HG02943 (cell line): Measurements from ENCODE around the gene NOXO1.

ENCODE experiments used
- ATAC-seq: cut with Tn5 transposase; IDR thresholded peaks from one replicate; pipeline ENCODE4 v1.9.1; 2021; ENCODE audit warnings: mild to moderate bottlenecking, low read depth, moderate library complexity; ENCODE audit not compliant: unreplicated experiment

NOXO1 gene

DNA sequence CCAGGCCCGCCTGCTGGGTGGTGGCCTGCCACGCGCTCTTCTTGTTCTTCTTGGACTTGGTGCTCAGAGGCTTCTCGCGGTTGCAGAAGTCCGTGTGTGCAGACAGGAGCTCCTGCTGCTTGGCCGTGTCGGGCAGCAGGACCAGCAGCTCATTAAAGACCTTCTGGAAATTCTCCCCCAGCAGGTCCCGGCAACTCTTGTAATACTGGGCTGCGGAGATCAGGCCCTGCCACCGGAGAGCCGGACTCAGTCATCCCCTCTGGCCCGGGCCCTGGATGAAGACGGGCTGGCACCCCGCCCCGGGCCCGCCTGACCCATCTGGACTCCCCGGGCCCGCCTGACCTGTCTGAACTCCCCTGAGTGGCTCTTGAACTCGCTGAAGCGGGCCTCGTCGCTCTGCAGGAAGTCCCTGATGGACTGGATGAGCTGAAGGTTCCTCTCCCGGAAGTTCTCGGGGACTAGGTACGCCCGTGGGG, 17.1 kb upstream of the NOXO1 start:
- ATAC-seq, result no peak

DNA sequence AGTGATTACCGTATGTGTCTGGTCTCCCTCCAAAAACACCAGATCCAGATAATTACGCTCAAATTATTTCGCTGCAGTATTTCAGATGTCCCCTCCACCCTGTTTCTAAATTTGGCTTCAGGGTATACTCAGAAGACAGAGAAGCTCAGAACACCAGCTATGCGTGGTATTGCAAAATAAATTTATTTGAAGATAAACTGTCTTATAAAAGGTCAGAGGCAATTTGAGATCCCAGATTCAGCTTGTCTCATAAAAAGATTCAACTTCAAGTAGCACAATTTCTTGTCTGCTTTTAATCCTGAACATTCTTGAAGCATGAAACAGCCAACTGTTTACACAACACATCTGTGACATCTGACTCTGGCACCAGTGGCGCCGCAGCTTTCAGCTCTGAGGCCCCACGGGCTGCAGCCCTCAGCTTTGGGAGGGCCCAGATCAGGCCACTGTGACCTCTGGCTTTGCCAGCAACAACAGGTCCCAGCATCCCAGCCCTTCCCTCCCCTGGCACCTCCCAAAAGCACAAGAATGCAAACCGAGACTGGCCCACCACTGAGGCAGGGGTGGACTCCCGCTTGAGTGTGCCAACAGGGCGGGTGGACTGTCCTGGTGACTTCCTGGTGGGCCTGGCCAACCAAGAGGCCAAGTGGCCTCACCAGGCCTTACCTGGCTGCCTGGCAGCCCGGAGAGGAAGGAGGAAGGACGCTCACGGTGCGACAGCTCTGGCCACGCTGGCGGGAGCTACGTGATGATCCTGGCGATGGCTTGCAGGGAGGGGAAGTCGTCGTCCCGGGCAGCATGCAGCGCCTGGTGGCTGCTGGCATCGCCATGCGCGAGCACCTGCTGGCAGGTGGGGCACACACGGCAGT, 16.5 kb upstream of the NOXO1 start:
- ATAC-seq, result no peak

DNA sequence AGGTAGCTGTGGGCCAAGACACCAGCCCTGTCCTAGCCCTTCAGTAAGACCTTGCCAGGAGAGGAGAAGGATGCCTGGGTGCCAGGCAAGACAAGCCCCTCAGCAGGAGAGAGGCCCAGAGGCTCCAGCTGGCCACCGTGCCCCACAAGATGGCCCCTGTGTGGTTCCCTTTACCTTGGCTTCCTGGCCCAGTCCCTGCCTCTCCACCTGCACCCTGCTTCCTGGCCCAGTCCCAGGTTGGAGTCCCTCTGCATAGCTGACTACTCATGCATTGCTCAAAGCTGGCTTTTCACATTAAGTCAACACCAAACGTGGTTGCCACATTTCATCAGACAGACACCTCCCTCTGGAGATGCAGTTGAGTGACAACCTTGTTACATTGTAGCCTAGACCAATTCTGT, 12.5 kb upstream of the NOXO1 start:
- no peak for ATAC-seq

DNA sequence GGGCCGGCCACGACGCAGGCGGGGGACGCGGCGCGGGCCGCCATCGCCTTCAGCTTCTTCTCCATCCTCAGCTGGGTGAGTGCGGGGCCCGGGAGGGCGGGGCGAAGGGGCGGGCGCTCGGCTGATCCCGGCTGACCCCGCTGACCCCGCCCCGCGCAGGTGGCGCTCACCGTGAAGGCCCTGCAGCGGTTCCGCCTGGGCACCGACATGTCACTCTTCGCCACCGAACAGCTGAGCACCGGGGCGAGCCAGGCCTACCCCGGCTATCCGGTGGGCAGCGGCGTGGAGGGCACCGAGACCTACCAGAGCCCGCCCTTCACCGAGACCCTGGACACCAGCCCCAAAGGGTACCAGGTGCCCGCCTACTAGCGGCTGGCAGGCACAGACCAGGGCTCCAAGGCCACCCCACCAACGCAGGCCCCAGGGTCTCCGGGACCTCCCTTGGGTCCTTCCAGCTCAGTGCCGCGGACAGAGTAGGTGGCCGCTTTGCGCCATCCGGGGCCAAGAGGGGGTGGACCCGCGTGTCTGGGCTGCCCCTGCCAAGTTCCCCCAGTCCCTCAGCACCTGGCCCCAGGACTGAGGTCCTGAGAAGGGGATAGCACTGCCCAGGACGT, 11.5 kb upstream of the NOXO1 start:
- no peak for ATAC-seq

DNA sequence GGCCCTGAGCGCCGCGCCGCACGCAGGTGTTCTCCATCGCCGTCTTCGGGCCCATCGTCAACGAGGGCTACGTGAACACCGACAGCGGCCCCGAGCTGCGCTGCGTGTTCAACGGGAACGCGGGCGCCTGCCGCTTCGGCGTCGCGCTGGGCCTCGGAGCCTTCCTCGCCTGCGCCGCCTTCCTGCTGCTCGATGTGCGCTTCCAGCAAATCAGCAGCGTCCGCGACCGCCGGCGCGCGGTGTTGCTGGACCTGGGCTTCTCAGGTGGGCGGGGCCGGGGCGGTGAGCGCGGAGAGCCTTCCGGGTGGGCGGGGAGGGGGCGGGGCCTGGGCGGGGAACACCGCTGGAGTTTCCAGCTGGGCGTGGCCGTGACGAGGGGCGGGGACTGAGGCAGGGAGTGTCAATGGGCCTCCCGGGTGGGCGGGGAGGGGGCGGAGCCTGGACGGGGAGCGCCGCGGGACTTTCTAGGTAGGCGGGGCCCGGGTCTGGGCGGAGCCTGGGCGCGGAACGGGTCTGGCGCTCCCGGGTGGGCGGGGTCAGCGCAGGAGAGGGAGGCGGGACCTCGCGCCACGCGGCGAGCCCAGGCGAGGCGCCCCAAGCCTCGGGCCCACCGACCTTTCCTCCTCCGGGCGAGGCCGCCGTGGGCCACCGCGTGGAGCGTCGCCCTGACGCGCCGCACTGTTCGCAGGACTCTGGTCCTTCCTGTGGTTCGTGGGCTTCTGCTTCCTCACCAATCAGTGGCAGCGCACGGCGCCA, 10.9 kb upstream of the NOXO1 start:
- peak; percentile 41 for ATAC-seq

DNA sequence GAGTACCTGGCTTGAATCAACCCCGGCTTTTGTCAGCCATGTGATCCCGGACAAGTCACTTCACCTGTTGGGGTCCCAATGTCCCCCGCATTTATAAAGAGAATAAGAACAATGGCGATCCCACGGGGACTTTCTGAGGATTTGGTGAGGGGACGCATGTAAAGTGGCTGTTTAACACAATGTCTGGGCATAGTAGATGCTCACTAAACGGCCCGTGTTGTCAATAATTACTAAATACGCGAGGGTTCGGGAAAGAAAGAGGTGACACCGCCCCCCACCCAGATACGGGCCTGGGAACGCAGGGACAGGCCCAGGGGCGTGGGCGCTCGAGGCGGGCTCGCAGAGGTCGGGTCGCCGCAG, 10.3 kb upstream of the NOXO1 start:
- no peak for ATAC-seq

DNA sequence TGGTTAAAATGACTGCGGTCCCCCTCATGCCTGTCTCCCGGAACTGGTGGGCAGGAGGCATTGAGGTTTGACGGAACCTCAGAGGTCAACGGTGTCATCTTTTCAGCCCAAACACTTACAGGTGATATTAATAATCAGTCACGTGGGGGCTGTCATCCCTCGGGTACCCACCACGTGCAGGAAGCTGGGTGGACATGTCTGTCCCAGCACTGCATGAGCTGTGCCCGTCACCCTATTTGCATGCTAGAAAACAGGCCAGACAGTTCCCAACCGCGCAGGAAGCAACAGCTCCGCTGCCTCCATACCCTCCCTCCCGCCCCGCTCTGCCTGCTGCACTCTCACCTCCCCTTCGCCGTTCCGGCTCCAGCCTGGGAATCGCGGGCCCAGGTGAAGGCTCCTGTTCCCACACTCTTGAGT, 9.9 kb upstream of the NOXO1 start:
- ATAC-seq, result peak; percentile 45

DNA sequence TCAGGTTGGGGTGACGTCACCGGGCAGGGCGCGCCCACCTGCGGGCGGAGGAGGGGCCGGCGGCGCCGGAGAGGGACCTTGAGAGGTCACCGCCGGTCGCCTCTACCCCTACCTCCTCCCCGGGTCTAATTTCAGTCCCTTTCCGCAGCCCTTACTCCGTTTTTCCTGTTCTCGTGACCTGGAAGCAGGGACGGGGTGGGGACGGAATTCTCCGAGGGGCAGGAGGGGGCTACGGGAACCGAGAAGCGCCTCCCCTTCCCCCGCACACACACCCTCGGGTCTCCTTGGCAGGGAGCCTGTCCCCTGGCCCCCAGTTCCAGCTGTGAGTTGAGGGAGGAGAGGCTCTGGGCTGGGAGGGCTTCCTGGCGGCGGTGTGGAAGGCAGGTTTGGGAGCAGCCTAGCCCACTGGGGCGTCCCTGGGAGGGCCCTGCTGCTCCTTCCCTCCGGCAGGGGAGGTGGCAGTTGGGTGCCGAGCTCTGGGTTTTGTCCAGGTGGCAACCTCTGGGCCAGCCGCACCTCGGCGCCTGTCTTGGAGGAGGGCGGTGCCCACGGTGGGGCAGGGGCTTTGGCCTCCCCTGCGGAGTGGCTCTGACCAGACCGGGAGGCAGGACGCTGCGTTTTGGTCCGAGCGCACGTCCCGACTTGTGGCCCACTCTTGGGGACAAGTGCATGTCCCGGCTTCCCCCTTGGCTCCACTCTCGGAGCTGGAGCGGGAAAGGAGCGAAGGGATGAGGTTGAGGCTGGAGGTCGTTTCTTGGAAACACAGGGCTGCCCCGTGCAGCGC, 9.3 kb upstream of the NOXO1 start:
- no peak for ATAC-seq

DNA sequence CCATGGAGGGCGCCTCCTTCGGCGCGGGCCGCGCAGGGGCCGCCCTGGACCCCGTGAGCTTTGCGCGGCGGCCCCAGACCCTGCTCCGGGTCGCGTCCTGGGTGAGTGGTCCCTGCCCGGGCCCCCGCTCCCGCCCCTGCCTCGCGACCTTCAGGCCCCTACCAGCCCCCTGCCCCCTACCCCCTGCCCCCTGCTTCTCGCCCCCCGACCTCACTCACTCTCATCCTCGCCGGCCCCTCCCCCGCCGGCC, 8.8 kb upstream of the NOXO1 start:
- ATAC-seq, result no peak

DNA sequence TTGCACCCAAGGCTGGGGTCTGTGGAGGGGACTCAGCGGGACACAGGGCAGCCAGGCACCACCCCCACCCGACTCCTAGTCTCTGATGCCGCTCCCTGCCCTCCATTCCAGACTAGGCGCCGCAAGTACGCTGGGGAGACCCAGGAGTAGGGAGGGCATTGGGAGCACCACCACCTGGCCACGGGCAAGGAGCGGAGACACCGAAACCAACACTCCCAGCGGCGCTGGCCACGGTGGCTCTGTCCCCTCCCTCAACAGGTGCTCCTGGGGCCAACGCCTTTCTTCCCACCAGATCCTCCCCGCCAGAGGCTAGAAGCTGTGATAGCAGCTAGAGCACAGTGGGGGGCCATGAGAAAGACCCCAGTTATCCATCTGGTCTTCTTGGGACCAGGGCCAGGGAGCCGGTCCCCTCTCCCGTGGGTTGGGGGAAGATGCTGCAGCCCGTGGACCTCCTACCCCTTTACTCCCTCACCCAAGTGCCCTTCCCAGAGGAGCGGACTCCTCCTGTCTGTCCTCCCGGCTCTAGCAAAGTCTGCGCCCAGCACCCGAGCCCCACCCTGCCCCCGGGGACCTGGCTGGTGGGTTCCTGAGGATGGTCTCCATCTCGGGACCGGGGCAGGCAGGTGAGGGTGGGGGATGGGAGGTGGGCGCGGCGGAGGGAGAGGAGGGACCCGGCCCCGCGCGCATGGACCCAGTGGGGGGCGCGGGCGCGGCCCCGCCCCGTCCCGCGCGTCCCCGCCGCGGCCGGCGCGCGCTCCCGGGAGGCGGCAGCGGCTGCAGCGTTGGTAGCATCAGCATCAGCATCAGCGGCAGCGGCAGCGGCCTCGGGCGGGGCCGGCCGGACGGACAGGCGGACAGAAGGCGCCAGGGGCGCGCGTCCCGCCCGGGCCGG, 8.2 kb upstream of the NOXO1 start, which contains the start of gene SYNGR3:
Gene SYNGR3 (plus strand): TSS at position 762 of the 892 bp plus-strand sequence. CDS start 133 bp downstream, outside the sequence.
- no peak for ATAC-seq

DNA sequence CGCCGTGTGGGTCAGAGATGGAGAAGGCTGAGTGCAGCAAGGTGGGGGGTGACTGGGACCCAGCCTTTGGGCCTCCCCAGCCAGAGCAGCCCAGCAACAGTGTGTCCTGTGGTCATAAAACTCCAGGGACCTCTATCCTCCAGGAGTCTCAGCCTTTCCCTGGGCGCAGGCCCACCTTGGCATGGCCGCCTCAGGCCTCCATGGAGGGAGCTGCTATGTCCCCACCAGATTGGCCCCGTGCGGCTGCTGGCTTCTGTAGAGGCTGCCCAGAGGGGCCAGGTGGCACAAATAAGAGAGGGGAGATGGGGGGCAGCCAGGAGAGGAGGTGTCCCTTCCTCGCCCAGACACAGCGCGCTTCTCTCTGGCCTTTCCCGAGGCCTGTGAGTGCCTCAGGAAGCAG, 5.9 kb upstream of the NOXO1 start:
- ATAC-seq, result no peak

DNA sequence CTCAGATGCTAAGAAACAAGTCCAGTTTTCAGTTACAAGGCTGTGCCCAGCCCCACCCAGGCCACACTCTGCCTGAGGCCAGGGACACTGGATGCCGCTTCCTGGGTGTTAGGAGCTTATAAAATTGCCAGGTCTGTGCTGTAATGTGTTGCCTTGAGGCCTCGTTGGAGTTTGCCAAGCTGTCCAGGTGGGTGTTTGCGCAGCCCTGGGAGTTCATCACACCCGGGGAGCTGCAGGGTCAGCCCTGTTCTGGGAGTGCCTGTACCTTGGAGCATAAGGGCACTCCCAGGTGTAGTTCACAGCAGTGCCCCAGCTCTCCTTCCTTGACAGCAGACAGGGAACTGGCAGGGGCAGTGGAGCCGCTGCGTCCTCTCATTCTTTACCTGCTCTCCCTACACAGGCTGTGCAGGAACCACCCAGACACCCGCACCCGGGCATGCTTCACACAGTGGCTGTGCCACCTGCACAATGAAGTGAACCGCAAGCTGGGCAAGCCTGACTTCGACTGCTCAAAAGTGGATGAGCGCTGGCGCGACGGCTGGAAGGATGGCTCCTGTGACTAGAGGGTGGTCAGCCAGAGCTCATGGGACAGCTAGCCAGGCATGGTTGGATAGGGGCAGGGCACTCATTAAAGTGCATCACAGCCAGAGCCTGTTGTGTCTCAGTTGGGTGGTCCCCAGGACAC, 4.3 kb upstream of the NOXO1 start:
- no peak for ATAC-seq

DNA sequence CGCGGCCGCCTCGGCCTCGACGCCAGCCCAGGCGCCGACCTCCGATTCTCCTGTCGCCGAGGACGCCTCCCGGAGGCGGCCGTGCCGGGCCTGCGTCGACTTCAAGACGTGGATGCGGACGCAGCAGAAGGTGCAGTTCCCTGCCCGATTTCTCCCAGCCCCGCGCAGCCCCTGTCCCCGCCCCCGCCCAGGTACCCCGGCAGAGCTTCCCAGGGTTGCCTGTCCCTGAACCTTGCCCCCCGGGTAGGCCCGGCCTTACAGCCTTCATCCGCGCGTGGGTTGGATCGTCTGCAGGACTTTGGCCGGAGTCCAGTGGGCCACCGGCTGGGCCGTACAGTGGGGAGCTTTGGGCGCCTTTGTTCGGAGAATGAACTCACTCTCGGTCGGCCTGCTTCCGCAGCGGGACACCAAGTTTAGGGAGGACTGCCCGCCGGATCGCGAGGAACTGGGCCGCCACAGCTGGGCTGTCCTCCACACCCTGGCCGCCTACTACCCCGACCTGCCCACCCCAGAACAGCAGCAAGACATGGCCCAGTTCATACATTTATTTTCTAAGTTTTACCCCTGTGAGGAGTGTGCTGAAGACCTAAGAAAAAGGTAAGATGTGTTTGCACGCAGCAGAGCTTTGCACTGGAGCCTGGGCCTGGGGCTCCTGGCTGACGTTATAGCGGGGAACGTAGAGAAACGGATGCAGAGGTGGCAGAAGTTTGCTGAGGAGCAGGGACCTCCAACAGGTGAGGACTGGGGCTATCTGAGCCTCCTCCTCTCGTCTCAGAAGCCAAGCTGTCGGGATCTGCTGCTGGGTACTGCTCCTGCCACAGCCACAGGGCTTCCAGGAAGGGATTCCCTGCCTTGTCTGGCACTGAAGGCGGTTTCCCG, 3.3 kb upstream of the NOXO1 start:
- no peak for ATAC-seq

DNA sequence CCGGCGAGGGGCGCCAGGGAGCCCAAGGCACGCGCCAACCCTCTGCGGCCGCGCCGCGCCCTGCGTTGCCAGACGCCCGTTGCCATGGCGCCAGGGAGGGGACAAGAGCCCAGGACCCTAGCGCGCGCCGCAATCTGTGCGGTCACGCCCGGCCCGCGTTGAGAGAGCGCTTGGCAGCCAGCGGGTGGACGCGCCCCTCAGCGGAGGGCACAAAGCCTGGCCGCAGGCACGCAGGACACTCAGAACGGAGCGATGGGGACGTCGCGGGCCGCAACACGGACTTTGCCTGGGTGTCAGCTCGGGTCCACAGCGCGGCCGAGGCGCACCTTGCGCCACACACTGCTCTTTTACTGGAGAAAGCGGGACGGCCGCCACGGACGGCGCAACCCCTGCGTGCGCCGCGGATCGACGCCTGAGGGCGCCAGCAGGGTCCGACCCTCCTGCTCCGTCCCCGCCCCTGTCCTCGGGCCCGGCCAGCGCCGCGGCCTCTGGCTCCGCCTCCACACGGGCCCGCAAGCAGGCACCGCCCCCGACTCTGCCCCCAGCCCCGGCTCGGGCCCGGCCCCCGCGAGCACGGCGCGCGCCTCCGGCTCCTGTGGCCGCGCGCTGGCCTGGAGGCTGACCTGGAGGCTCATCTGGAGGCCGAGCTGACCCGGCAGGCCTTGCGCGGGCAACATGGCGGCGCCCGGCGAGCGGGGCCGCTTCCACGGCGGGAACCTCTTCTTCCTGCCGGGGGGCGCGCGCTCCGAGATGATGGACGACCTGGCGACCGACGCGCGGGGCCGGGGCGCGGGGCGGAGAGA, 2.5 kb upstream of the NOXO1 start, which contains the start of gene GFER:
Gene GFER (plus strand): TSS at position 650 of the 803 bp plus-strand sequence. CDS start 26 bp downstream, at position 676.
- ATAC-seq, result peak; percentile 61

DNA sequence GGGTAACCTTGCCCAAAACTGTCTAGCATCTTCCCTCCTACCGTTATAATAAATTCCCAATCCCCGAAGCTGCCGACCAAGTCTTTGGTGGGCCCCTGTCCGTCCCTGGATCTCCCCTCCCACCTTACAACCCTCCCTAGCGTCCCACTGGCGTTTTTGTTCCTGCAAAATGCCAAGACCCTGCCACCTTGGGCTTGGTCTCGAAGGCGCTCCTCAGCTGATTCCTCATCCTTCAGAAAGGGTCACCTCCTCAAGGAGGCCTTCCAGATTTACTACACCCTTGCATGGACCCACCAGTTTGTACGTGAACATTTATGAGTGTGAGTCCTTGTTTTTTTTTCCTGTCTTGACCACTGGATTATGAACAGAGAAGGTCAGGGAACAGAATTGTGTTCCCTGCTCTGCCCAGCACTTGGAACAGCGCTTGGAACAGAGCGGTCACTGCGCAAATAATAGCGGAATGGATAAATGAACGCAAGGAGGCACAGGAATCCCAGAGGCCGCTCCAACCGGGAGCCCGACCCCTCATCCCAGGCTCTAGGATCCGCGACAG, 1.8 kb upstream of the NOXO1 start:
- no peak for ATAC-seq

DNA sequence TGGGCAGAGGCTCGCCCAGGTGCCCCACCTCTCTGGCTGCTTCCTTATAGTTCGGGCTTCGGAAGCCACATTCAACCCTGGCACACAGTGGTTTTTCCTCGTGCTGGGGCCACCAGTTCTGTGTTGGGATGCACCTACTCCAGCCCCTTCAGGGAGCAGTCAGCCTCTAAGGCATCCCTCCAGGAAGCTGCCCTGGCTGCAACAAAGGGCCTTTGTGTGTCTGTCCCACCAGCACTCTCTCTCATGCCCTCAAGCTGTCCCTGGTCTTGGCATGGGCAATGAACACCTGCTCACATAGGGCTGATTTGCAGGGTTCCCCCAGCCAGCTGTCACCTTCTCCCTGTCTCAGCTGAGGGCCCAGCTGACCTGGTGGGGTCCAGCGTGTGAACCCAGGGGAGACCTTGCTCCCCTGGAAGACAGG, 754 bp upstream of the NOXO1 start:
- no peak for ATAC-seq

DNA sequence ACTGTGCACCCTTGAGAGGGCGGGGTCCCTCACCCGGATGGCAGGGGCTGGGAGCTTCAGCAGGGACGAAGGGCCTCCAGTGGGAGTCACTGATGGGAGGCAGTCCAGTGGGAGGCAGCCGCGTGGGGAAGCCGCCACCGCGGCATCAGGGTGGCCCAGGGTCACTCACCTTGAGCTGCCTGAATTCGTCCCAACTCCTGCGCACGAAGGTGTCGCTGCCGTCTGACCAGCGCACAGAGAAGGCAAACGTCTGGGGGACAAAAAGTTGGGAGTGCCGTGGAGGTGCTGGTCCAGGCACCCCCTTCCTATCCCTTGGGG, 540 bp downstream of the NOXO1 start:
- no peak for ATAC-seq
